PC-3 (cell line): ENCODE measurements around the gene TBX3.

Experiments
- EZH2phosphoT487 ChIP-seq: fragments of 300-600 bp; sonication (generic); IDR thresholded peaks from 2 replicates; pipeline ENCODE4 v1.6.1; 2018; ENCODE audit warnings: mild to moderate bottlenecking, antibody characterized with exemption, low read length, borderline replicate concordance
- TF ChIP-seq, protein P1 (sequence below): fragments of 300-600 bp; sonication (generic); conservative IDR thresholded peaks from 2 replicates; pipeline ENCODE4 v1.5.1; 2017; ENCODE audit warnings: antibody characterized with exemption, low read depth, mild to moderate bottlenecking, low read length

DNA sequence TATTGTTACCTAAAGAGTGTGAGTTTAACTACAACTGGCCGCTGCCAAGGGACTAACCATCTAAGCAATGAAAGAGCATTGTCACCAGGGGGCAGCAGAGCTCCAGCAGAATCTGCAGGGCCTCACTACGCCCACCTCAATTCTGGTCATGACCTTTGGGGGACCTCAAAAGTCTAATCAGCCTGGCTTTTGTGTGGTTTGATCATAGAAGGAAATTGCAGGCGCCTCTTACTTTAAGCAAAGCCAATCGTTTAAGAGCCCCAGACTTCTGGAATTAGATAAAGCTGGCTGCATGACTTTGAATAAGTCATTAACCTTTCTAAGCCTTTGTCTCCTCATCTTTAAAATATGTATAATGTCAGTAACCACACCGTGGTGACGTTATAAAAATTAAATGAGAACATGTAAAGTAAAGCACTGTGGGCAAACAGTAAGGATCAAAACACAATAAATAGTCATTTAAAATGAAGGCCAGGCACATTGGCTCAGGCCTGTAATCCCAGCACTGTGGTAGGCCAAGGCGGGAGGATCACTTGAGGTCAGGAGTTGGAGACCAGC, 58.6 kb downstream of the TBX3 start:
- TF ChIP-seq, protein P1, sequence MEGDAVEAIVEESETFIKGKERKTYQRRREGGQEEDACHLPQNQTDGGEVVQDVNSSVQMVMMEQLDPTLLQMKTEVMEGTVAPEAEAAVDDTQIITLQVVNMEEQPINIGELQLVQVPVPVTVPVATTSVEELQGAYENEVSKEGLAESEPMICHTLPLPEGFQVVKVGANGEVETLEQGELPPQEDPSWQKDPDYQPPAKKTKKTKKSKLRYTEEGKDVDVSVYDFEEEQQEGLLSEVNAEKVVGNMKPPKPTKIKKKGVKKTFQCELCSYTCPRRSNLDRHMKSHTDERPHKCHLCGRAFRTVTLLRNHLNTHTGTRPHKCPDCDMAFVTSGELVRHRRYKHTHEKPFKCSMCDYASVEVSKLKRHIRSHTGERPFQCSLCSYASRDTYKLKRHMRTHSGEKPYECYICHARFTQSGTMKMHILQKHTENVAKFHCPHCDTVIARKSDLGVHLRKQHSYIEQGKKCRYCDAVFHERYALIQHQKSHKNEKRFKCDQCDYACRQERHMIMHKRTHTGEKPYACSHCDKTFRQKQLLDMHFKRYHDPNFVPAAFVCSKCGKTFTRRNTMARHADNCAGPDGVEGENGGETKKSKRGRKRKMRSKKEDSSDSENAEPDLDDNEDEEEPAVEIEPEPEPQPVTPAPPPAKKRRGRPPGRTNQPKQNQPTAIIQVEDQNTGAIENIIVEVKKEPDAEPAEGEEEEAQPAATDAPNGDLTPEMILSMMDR = peak; percentile 98
- no peak for TF ChIP-seq EZH2phosphoT487
